ENCODE measurements around the gene SGCD. TPM values are rescaled to one million over a fixed set of nuclear protein-coding genes. Genes with fewer than 3 reads are reported as not detected.
"Not testable (repeated sequence)": the region's sequence is repeated elsewhere in the genome, so short reads cannot be mapped to it uniquely, and the experiment has no call there.

The SGCD gene
- total RNA-seq, 4 donors from 2014 or later = 0.83 to 9.6 (median 1.9) TPM

- Histone ChIP-seq H3K36me3 (no peaks in the 10 kb centered on the region), H3K4me3 (no peak overlapping the region), H3K27me3 (no peaks in the 10 kb centered on the region), H3K9me3 (peaks cover 0 to 5% (median 0%) of the 10 kb centered on the region in 4 donors), H3K27ac (no peak overlapping the region), H3K4me1 (no peaks in the 10 kb centered on the region)
- DNase-seq = no peak
- TF ChIP-seq CTCF (IDR thresholded peaks at IDR 0.05) (no peak), POLR2A (IDR thresholded peaks at IDR 0.05) (no peak)
Observed at GRCh38 chr5:156598964-156599363, 272.0 kb downstream of the SGCD start.

- not testable (repeated sequence) for H3K4me1 ChIP-seq, H3K27ac ChIP-seq, H3K9me3 ChIP-seq, H3K27me3 ChIP-seq, H3K36me3 ChIP-seq, H3K4me3 ChIP-seq, DNase-seq
Observed at GRCh38 chr5:156610582-156610981, 283.6 kb downstream of the SGCD start.

GRCh38 chr5:156615901-156616300 is 288.9 kb downstream of the SGCD start:
- Histone ChIP-seq H3K9me3 (peaks cover 0 to under 1% (median 0%) of the 10 kb centered on the region in 4 donors), H3K27ac (no peak overlapping the region), H3K4me1 (no peaks in the 10 kb centered on the region), H3K4me3 (no peak overlapping the region), H3K27me3 (no peaks in the 10 kb centered on the region), H3K36me3 (no peaks in the 10 kb centered on the region)
- no peak for TF ChIP-seq POLR2A (IDR thresholded peaks at IDR 0.05)
- TF ChIP-seq CTCF (IDR thresholded peaks at IDR 0.05) = no peak
- DNase-seq = no peak

- H3K36me3 ChIP-seq = no peaks in the 10 kb centered on the region
- no peak for DNase-seq
- no peaks in the 10 kb centered on the region for H3K27me3 ChIP-seq
- no peaks in the 10 kb centered on the region for H3K4me1 ChIP-seq
- no peak overlapping the region for H3K4me3 ChIP-seq
- no peak overlapping the region for H3K27ac ChIP-seq
- H3K9me3 ChIP-seq = no peaks in the 10 kb centered on the region
- TF ChIP-seq POLR2A (IDR thresholded peaks at IDR 0.05) (no peak), CTCF (IDR thresholded peaks at IDR 0.05) (no peak)
Observed at GRCh38 chr5:156617426-156617825, 290.5 kb downstream of the SGCD start.

- DNase-seq = no peak
- H3K9me3 ChIP-seq = no peaks in the 10 kb centered on the region
- H3K27me3 ChIP-seq = no peaks in the 10 kb centered on the region
- no peak overlapping the region for H3K4me3 ChIP-seq
- no peak overlapping the region for H3K27ac ChIP-seq
- H3K4me1 ChIP-seq = no peaks in the 10 kb centered on the region
- TF ChIP-seq CTCF (IDR thresholded peaks at IDR 0.05) (no peak), POLR2A (IDR thresholded peaks at IDR 0.05) (no peak)
- no peaks in the 10 kb centered on the region for H3K36me3 ChIP-seq
Observed at GRCh38 chr5:156618601-156619000, 291.6 kb downstream of the SGCD start.

- Histone ChIP-seq H3K4me1 (no peaks in the 10 kb centered on the region), H3K4me3 (no peak overlapping the region), H3K36me3 (no peaks in the 10 kb centered on the region), H3K27ac (no peak overlapping the region), H3K27me3 (no peaks in the 10 kb centered on the region), H3K9me3 (no peaks in the 10 kb centered on the region)
- no peak for DNase-seq
- TF ChIP-seq CTCF (IDR thresholded peaks at IDR 0.05) (no peak), POLR2A (IDR thresholded peaks at IDR 0.05) (no peak)
Observed at GRCh38 chr5:156621719-156622118, 294.8 kb downstream of the SGCD start.
